Activated CD4-positive, alpha-beta T cell treated with anti-CD3 and anti-CD28 coated beads, Interleukin-2, Interleukin-4, amounts not matched to agents 100 ng/mL and 50 ng/mL, durations not matched to agents 16 hours and 8 hours (primary cell): ENCODE data around the gene PLA2G10.
"Not testable (repeated sequence)": the region's sequence is repeated elsewhere in the genome, so short reads cannot be mapped to it uniquely, and the experiment has no call there.

ENCODE experiments used
- DNase-seq: peaks from one replicate; pipeline ENCODE4 v3.0.0-alpha.2; 2020; ENCODE audit warnings: low spot score

Gene PLA2G10, protein sequence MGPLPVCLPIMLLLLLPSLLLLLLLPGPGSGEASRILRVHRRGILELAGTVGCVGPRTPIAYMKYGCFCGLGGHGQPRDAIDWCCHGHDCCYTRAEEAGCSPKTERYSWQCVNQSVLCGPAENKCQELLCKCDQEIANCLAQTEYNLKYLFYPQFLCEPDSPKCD

DNA sequence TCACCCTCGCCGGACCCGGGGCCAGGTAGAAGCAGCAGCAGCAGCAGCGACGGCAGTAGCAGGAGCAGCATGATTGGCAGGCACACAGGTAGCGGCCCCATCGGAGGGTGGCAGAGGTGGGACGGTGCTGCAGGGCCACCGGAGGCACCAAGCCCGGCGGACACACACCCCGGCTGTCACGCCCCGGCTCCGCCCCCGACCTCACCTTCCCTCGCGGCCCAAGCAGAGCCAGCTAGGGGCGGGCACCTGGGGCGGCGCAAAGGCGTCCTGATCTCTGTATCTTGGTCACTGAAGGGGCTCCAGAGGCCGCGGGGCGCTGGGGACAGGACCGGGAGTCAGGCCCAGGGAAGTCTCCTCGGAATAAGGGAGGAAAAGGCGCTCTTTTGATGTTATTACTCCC lies at the start of gene PLA2G10:
Gene PLA2G10 (minus strand): TSS at position 180 of the 400 bp plus-strand sequence. CDS start 79 bp downstream, at position 101.
- not testable (repeated sequence) for DNase-seq

DNA sequence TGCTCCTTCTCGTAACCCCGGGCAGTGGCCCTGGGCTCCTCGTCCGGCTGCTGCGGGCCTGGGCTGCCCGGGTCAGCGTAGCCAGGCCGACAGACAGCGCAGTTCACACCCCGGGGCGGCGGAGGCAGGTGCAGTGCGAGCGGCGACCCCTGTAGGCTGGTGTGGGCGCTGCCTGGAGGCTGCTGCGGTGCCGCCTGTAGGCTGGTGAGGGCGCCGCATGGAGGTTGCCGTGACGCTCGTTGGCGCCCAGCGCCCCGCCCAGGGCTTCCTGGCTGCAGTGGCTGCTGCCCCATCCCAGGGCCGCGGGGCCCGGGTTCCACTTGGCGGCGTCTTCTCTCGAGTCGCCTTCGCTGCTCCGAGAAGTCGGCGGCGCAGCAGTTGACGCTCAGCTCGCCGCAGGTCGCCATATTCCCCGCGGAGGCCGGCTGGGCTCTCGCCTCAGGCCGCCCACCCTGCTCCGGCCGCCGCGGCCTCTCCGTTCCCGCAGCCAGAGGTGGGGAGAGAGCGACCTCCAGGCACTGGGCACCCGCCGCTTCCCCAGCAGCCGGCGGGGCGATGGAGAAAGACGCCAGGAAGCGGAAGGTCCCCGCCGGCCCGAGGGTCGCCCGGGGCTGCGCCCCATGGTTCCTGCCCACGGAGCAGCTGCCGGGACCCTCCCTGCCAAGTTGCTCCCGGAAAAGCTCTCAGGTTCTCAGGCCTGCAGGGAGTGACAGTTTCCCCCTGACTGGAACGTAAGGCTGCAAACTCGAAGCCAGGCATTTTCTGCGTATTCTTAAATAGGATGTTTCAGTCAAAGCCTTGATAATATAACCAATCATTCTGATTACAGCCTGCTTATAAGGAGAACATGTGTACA lies 48.4 kb upstream of the PLA2G10 start, which contains the start of gene NPIPA2:
Gene NPIPA2 (plus strand): TSS at position 261 of the 856 bp plus-strand sequence. CDS start 5,533 bp downstream, outside the sequence.
- not testable (repeated sequence) for DNase-seq

DNA sequence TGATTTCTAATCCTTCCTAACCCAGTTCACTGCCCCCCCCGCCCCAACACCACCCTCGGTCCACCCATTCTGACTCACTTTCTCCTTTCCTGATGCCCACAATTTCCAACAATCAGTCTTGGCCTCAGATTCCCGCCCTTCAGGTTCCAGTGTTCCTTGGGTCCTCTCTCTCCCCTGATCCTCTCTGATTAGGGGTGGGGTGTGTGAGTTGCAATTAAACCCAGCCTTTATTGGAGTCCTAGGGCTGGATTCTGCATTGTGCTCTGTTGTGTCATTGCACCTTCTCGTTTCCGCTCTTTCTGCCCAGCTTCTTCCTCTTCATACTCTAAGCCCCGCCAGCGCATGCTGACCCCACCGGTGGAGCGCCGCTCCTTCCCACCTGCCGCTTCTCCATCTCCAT lies 47.7 kb upstream of the PLA2G10 start:
- not testable (repeated sequence) for DNase-seq

DNA sequence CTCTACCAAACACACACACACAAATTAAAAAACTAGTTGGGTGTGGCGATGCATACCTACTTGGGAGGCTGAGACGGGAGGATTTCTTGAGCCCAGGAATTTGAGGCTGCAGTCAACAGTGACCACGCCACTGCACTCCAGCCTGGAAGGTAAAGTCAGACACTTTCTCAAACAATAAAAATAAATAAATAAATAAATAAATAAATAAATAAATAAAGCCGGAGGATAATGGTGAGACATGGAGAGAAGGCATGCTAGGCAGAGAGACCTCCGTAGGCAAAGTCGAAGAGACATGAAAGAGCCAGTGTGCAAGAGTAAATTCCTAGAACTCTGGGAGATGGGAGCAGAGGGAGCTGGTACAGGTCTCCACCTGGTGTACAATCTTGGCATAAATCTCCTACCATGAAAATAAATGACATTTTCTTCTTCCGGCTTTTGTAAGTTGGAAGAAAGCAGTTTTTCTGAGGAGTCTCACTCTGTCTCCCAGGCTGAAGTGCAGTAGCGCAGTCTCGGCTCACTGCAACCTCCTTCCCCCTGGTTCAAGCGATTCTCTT lies 46.8 kb upstream of the PLA2G10 start:
- not testable (repeated sequence) for DNase-seq

DNA sequence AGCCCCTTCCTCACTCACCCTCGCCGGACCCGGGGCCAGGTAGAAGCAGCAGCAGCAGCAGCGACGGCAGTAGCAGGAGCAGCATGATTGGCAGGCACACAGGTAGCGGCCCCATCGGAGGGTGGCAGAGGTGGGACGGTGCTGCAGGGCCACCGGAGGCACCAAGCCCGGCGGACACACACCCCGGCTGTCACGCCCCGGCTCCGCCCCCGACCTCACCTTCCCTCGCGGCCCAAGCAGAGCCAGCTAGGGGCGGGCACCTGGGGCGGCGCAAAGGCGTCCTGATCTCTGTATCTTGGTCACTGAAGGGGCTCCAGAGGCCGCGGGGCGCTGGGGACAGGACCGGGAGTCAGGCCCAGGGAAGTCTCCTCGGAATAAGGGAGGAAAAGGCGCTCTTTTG lies 39.1 kb upstream of the PLA2G10 start:
- DNase-seq = not testable (repeated sequence)

DNA sequence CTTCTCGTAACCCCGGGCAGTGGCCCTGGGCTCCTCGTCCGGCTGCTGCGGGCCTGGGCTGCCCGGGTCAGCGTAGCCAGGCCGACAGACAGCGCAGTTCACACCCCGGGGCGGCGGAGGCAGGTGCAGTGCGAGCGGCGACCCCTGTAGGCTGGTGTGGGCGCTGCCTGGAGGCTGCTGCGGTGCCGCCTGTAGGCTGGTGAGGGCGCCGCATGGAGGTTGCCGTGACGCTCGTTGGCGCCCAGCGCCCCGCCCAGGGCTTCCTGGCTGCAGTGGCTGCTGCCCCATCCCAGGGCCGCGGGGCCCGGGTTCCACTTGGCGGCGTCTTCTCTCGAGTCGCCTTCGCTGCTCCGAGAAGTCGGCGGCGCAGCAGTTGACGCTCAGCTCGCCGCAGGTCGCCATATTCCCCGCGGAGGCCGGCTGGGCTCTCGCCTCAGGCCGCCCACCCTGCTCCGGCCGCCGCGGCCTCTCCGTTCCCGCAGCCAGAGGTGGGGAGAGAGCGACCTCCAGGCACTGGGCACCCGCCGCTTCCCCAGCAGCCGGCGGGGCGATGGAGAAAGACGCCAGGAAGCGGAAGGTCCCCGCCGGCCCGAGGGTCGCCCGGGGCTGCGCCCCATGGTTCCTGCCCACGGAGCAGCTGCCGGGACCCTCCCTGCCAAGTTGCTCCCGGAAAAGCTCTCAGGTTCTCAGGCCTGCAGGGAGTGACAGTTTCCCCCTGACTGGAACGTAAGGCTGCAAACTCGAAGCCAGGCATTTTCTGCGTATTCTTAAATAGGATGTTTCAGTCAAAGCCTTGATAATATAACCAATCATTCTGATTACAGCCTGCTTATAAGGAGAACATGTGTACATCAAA lies 9.3 kb upstream of the PLA2G10 start, which contains the start of gene NPIPA3:
Gene NPIPA3 (plus strand): TSS at position 256 of the 856 bp plus-strand sequence. CDS start 5,533 bp downstream, outside the sequence.
- DNase-seq = not testable (repeated sequence)

DNA sequence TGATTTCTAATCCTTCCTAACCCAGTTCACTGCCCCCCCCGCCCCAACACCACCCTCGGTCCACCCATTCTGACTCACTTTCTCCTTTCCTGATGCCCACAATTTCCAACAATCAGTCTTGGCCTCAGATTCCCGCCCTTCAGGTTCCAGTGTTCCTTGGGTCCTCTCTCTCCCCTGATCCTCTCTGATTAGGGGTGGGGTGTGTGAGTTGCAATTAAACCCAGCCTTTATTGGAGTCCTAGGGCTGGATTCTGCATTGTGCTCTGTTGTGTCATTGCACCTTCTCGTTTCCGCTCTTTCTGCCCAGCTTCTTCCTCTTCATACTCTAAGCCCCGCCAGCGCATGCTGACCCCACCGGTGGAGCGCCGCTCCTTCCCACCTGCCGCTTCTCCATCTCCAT lies 8.6 kb upstream of the PLA2G10 start:
- DNase-seq = not testable (repeated sequence)

DNA sequence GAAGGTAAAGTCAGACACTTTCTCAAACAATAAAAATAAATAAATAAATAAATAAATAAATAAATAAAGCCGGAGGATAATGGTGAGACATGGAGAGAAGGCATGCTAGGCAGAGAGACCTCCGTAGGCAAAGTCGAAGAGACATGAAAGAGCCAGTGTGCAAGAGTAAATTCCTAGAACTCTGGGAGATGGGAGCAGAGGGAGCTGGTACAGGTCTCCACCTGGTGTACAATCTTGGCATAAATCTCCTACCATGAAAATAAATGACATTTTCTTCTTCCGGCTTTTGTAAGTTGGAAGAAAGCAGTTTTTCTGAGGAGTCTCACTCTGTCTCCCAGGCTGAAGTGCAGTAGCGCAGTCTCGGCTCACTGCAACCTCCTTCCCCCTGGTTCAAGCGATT lies 7.8 kb upstream of the PLA2G10 start:
- not testable (repeated sequence) for DNase-seq

DNA sequence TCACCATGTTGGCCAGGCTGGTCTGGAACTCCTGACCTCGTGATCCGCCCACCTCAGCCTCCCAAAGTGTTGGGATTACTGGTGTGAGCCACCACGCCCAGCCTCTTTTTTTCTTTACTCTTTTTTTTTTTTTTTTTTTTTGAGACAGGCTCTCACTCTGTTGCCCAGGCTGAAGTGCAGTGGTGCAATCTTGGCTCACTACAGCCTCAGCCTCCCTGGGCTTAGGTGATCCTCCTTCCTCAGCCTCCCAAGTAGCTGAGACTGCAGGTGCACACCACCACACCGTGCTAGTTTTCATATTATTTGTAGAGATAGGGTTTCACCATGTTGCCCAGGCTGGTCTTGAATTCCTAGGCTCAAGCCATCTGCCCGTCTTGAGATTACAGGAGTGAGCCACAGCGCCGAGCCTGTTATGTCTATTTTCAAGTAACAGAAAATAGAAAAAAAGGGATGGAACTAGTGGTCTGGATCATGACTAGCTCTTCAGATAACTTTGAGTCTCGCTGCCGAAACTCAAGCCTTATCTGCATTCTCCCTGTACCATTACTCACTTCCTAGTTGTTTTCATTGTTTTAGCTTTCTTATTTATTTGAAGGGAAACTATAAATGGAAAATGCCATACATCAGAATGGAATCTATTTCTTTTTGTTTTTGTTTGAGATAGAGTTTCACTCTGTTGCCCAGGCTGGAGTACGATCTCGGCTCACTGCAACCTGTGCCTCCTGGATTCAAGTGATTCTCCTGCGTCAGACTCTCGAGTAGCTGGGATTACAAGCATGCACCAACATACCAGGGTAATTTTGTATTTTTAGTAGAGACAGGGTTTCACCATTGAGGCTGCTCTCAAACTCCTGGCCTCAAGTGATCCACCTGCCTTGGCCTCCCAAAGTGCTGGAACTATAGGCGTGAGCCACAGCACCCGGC lies 8.0 kb downstream of the PLA2G10 start:
- DNase-seq = not testable (repeated sequence)

DNA sequence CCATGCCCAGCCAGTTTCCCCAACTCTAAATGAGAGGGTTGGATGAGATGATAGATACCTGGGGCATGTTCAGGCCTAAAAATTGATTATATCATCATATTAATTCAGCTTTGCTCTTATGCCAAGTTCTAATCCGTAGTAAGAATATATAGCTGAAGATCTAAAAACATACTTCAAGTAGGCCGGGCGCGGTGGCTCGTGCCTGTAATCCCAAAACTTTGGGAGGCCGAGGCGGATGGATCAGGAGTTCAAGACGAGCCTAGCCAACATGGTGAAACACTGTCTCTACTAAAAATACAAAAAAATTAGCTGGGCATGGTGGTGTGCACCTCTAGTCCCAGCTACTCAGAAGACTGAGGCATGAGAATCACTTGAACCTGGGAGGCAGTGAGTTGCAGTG lies 12.0 kb downstream of the PLA2G10 start:
- DNase-seq = no peak

DNA sequence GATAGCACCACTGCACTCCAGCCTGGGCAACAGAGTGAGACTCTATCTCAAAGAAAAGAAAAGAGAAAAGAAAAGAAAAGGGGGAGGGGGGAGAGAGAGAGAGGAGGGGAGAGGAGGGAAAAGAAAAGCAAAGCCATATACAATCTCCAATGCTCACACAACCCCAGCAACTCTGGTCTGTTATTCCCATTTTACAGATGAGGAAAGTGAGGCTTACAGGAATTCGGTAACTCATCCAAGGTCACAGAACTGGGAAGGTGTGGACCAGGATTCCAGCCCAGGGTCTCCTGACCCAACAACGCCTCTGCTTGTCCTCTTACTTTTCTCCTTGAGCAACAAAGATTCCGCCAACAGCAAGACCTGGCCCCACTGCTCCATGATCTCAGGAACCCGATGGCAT lies 13.0 kb downstream of the PLA2G10 start:
- DNase-seq = no peak

DNA sequence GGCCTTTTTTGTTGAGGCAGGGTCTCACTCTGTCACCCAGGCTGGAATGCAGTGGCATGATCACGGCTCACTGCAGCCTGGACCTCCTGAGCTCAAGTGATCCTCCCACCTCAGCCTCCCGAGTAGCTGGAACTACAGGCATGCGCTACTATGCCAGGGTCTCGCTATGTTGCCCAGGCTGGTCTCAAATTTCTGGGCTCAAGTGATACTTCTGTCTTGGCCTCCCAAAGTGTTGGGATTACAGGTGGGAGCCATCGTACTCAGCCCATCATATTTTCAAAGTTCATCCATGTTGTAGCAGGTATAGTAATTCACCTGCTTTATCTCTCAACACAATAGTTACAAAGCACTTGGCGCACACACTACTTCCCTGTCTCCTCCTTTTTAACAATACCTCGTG lies 13.7 kb downstream of the PLA2G10 start:
- DNase-seq = not testable (repeated sequence)

DNA sequence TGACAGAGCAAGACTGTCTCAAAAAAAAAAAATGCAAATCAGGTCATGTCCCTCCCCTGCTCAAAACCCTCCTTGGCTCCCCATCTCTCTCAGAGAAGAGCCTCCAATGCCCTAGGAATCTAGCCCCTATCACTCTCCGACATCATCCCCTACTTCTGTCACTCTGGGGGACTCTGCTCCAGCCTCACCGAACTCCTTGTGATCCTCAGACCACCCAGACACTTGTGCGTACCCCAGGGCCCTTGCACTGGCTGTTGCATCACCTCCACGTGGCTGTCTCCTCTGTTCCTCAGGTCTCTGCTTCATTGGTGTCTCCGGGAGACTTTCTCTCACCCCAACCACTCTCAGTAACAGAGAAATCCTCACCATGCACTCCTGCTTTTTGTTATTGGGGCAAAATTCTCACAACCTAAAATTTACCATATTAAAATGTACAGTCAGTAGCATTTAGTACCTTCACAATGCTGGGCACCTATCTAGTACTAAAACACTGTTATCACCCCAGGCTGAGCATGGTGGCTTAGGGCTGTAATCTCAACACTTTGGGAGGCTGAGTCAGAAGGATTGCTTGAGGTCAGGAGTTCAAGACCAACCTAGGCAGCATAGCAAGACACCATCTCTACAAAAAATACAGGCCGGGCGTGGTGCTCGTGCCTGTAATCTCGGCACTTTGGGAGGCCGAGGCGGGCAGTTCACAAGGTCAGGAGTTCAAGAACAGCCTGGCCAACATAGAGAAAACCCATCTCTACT lies 15.2 kb downstream of the PLA2G10 start:
- DNase-seq = no peak

DNA sequence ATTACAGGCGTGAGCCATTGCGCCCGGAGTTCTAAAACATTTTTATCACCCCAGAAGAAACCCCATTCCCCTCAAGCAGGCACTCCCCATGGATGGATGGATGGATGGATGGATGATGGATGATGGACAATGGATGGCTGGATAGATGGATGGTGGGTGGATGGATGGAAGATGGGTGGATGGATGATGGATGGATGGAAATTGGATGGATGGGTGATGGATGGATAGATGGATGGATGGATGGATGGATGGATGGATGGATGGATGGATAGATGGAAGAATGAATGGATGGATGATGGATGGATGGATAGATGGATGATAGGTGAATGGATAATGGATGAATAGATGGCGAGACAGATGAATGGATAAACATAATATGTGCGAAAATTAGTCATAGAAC lies 16.5 kb downstream of the PLA2G10 start:
- no peak for DNase-seq

DNA sequence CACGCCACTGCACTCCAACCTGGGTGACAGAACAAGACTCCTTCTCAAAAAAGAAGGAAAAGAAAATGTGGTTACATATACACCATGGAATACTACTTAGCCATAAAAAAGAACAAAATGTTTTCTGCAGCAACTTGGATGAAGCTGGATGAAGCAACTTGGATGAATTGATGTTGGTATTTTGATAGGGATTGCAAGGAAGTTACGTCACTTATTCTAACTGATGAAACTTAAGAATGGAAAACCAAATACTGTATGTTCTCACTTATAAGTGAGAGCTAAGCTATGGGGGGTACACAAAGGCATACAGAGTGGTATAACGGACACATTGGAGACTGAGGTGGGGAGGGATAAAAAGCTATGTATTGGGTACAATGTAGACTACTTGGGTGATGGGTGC lies 17.5 kb downstream of the PLA2G10 start:
- no peak for DNase-seq

DNA sequence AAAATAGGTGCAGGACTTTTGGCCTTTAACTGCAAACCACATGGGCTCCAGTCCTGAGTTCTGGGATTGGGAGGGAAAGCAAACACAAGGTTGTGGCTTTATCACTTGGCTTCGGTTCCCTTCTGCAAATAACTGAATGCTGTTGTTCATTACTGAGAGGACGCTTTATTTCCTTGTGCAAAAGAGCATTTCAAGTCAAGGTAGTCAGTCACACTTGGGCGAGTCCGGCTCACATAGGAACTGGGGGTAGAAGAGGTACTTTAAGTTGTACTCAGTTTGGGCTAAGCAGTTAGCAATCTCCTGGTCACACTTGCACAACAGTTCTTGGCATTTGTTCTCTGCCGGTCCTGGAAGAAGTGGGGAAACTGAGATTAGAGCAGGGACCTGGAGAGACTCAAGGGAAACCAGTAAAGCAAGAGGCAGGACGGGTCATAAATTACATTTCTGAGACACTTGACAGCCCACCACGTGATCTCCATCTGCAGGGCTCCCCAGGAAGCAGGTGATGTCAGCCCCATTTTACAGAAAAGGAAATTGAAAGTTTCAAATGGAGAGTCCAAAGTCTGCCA lies 21.6 kb downstream of the PLA2G10 start:
- DNase-seq = peak; percentile 6

DNA sequence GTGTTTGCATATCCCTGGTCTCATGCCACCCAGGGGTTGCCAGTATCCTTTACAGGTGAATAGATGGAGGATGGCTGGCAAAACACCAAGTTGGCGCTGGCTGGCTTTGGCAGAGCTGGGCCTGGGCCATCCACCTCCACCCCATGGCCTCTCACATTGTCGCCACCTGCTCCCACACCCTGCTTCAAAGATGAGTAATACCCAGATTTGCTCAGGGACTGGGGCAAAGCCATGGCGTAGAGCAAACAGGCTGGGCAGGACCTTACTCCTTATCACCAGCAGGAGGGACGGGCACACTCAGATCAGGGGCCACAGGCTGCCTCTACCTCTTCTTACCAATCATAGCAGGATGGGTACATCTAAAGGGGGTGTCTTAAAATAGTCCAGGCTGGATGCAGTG lies 24.3 kb downstream of the PLA2G10 start:
- no peak for DNase-seq

DNA sequence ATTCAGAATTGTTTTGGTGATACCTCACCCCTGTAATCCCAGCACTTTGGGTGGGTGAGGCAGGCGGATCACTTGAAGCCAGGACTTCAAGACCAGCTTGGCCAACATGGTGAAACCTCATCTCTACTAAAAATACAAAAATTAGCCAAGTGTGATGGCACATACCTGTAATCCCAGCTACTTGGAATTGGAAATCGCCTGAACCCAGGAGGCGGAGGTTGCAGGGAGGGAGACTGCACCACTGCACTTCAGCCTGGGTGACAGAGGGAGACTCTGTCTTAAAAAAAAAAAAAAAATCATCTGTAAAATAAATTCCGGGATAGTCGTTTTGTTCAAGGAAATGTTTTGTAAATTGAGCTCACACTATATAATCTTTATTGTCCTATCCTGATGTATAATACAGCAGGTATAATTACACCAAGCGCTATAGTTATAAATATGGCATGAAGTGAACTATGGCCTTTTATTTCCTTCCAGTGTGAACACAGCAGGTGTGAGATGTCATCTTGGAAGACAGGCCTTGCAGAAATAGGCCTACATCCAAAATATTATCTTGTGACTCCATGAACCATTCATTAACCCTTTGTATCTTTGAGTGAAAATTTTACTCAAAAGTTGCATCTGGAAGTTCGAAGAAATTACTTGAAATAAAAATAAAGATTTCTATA lies 25.4 kb downstream of the PLA2G10 start:
- DNase-seq = no peak
